T-helper 9 cell (primary cell): ENCODE results near the gene TTLL5.

Experiments used
- DNase-seq: peaks from one replicate; pipeline ENCODE4 v3.0.0-alpha.2; 2020
- total RNA-seq, 2 donors: gene quantifications; one replicate each; lab custom pipeline; 2026; lab: John Stamatoyannopoulos, UW

Gene TTLL5, protein sequence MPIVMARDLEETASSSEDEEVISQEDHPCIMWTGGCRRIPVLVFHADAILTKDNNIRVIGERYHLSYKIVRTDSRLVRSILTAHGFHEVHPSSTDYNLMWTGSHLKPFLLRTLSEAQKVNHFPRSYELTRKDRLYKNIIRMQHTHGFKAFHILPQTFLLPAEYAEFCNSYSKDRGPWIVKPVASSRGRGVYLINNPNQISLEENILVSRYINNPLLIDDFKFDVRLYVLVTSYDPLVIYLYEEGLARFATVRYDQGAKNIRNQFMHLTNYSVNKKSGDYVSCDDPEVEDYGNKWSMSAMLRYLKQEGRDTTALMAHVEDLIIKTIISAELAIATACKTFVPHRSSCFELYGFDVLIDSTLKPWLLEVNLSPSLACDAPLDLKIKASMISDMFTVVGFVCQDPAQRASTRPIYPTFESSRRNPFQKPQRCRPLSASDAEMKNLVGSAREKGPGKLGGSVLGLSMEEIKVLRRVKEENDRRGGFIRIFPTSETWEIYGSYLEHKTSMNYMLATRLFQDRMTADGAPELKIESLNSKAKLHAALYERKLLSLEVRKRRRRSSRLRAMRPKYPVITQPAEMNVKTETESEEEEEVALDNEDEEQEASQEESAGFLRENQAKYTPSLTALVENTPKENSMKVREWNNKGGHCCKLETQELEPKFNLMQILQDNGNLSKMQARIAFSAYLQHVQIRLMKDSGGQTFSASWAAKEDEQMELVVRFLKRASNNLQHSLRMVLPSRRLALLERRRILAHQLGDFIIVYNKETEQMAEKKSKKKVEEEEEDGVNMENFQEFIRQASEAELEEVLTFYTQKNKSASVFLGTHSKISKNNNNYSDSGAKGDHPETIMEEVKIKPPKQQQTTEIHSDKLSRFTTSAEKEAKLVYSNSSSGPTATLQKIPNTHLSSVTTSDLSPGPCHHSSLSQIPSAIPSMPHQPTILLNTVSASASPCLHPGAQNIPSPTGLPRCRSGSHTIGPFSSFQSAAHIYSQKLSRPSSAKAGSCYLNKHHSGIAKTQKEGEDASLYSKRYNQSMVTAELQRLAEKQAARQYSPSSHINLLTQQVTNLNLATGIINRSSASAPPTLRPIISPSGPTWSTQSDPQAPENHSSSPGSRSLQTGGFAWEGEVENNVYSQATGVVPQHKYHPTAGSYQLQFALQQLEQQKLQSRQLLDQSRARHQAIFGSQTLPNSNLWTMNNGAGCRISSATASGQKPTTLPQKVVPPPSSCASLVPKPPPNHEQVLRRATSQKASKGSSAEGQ (N-terminal part only)
- 26.5 to 27.5 reads per million in 2 donors for total RNA-seq

GRCh38 chr14:75660630-75661498, at the start of gene TTLL5, which contains the start of gene ERG28:
Gene TTLL5, plus strand, starts transcription at chr14:75661246. Its CDS starts 1,904 bp downstream, at chr14:75663150.
Gene ERG28, minus strand, starts transcription at chr14:75660876. Its CDS starts 3,374 bp downstream, at chr14:75657502.
- DNase-seq = peak; percentile 93

DNA sequence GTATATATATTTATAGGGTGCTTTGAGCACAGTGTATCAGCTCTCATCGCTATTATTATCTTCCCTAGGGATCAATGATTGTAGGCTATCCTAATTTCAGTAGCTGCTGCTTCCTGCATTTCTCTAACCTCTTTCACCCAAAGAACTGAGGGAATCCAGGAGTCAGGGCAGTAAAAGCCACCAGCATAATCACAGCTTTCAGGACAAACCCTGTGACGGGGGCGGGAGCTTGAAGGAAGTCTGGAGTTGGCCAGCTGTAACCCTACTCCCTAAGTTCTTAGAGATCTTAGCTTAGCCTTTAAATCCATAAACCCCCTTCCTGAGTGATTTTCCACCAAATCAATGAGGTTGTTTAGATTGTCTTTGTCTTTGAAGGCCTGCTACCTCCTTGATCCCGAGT, 48.9 kb upstream of the TTLL5 start:
- DNase-seq = no peak

DNA sequence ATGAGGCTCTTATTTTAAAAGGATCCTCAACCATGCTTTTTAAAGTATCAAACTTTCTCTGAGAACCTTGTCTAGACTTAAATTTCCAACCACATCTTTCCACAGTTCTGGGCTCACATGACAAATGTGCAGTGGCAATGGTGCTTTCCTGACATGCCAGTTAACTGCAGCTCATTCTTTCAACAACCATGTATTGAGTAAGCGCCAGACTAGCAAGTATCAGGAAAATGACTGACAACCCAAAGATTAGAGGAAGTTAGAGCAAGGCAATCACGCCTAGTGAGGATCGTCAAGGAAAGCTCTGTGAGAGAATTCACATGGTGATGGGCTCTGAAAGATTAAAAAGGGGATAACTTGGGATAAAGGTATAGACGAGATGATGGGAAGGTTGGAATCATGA, 46.9 kb upstream of the TTLL5 start:
- DNase-seq = no peak

- DNase-seq = no peak
Measured at GRCh38 chr14:75615200-75615599, 45.8 kb upstream of the TTLL5 start.

DNA sequence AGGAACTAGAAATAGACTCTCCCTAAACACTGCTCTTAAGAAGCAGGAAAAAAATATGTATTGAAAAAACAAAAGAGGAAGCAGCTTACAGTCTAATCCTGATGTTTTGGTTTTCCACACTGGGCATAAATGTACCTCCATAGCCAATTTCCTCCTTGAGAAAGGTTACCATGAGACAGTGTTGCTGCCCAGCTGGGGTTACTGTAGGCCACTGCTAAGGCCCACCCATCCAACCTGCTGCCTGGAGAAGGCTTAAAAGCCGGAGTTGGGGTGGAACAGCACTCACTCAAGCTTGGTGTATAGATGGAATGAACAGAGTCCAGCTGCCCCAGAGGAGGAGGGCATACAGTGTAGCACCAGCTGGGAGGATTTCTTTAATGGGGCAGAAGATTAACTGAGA, 41.5 kb upstream of the TTLL5 start:
- no peak for DNase-seq

DNA sequence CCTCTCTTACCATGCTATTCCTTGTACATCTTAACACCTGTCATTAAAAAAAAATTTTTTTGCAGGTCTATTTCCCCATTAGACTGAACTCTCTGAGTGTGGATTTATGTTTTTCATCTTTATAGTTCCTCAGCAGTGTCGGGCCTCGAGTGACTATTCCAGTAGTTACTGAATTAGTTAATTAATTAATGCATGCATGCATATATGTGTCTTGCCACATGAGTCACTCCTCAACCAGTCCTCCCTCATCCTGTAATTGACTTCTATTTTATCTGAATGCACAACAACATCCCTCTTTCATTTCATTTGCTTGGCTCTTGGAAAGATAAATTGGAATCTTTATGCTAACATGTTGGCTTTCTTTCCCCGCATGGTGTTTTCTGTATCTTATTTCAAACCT, 36.0 kb upstream of the TTLL5 start:
- no peak for DNase-seq

- DNase-seq = no peak
Measured at GRCh38 chr14:75626396-75626795, 34.6 kb upstream of the TTLL5 start.

DNA sequence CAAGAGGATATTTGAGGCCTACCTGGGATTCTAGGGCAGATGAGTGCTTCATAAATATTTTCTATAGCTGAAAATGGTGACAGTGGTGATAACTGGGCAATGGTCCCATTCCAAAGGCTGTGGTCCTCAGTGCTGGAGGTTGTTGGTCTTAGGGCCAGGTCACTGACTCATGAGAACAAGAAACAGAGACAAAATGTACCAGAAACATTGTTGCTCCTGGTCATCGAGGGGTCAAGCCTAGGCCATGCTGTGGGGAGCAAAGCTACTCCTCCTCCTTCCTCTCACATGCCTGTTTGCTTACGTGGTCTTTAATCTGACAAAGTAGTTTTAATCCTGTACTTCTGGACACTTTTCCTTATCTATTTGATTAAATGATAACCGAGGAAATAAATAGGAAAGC, 34.2 kb upstream of the TTLL5 start:
- DNase-seq = no peak

DNA sequence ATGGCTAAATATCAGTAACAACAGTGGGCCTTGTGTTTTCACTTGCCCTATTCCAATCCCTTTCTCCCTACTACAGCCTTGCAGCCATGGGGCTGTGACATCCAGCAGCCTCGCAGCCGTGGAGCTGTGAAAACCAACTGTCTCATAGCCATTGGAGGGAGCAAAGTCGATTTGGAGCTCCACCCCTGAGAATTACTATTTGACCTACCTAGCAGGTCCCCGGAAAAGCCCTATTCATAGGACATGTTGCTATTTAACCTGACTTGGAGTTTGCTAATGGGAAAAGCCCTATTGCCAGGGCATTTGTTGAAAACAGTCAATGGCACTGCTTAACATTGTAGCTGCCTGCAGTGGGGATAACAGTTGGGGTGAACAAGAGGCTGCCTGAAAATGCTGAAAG, 33.6 kb upstream of the TTLL5 start:
- DNase-seq = no peak

GRCh38 chr14:75628816-75629215, 32.2 kb upstream of the TTLL5 start:
- DNase-seq = no peak

DNA sequence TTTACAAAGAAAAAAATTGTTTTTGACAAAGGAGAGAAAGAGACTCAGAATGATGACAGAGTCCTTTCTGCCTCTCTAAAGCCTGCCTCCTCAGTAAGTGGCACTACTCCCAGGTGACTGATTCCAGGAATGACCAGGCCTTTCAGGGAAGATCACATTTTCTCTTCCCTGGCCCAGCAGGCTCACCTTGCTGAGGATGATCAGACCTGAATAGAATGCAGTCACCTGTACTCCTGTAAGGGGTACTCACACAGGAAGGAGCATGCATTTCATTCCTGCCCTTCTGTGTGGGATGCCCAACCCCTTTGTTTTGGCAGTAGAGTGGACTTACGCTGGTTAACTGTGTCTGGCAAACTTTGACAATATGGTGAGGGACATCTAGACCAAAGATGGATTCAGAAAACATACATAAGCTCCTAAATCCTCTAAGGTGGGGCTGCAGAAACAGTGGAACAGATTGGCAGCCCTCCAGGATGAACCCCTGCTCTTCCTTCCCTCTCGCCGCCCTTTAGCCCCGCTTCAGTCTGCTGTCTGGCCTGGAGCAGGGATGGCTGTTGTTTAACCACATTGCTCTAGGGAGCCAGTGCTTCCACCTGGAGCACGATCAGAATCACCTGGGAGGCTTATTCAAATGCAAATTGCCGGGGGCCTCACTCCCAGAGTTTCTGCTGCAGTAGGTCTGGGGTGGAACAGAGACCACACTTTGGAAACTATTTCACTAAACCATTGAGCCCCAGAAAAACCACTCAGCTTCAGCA, 30.2 kb upstream of the TTLL5 start:
- DNase-seq = no peak

GRCh38 chr14:75631453-75631831, 29.6 kb upstream of the TTLL5 start:
- no peak for DNase-seq

- DNase-seq = no peak
Measured at GRCh38 chr14:75634848-75635247, 26.2 kb upstream of the TTLL5 start.

GRCh38 chr14:75636100-75636692, 24.9 kb upstream of the TTLL5 start:
- no peak for DNase-seq

GRCh38 chr14:75640876-75641275, 20.2 kb upstream of the TTLL5 start:
- no peak for DNase-seq

- no peak for DNase-seq
Measured at GRCh38 chr14:75643985-75644384, 17.1 kb upstream of the TTLL5 start.

DNA sequence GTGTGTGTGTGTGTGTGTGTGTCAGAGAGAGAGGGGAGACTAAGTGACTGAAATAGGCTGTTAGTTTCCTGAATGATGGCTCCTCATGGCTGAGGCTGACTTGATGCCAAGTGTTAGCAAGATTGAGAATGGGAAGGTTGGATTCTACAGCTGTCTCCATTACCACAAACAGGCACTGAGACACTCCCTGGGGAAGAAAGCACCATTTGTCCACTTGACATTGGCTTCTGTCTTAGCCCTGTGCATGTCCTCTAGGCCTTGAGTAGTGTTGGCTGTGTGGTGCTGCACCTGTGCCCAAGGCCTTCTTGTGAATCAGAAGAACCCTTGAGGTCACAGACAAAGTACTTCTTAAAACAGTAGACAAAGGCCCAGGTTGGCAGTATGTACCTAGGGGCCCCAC, 16.0 kb upstream of the TTLL5 start:
- no peak for DNase-seq

DNA sequence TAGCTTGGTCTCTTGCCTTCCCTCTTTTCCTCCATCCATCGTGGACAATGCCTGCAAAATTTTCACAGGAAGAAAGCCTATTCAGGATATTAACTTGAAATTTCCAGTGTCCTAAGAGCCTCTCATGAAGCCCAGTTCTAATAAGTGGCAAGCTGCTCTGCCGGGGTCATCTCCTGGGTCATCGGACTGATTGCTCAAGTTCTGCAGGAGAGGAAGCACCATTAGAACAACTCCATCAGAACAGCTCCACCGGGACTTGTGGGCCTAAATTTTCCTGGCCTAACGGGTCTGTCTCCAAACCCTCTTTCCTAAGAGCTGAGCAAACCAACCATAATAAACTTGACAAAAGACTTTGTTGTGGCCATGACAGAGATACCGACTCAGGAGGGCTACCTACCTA, 14.3 kb upstream of the TTLL5 start:
- DNase-seq = no peak

GRCh38 chr14:75647640-75648039, 13.4 kb upstream of the TTLL5 start:
- no peak for DNase-seq

- DNase-seq = no peak
Measured at GRCh38 chr14:75648066-75648838, 12.8 kb upstream of the TTLL5 start.
